ENCODE data around the gene IRAK2. TPM values are rescaled to one million over a fixed set of nuclear protein-coding genes. Genes with fewer than 3 reads are reported as not detected.

IRAK2 gene
- total and polyA plus RNA-seq, 2 of the 8 experiments (the other 6 are each of a cell fraction or from before 2014, with no cell fraction given) = 1.5 TPM

DNA sequence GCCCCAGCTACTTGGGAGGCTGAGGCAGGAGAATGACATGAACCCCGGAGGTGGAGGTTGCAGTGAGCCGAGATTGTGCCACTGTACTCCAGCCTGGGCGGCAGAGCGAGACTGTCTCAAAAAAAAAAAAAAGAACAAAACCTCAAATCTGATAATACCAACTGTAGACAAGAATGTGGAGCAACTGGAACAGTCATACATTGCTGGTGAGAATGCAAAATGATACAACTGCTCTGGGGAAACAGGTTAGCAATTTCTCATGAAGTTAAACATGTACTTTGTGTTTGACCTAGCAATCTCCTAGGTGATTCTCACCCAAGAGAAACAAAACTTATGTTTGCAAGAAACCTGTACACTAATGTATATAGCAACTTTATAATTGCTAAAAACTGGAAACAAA lies 27.5 kb upstream of the IRAK2 start:
- Histone ChIP-seq H2BK15ac (ENCODE audit: low read length) (no peak overlapping the region), H3K4ac (replicated peaks; ENCODE audit: insufficient read length, low read depth, low read length) (no peak overlapping the region), H3K27ac (ENCODE audit: low read depth, low read length) (no peak overlapping the region), H3K36me3 (ENCODE audit: control insufficient read depth in 2 of 4, insufficient read depth in 4 of 4, low read length in 3 of 4) (no peaks in the 10 kb centered on the region), H2BK12ac (ENCODE audit: low read depth, low read length) (no peak overlapping the region), H2BK5ac (ENCODE audit: low read depth, low read length) (no peak overlapping the region), H3K4me2 (ENCODE audit: insufficient read depth in 1 of 2, low read depth in 2 of 2, low read length in 2 of 2) (no peak overlapping the region), H2BK120ac (replicated peaks; ENCODE audit: low read depth, low read length) (no peak overlapping the region), H3K18ac (ENCODE audit: extremely low read depth, low read length) (no peak overlapping the region), H3K23ac (ENCODE audit: insufficient read length) (no peak overlapping the region), H3K14ac (ENCODE audit: insufficient read length) (no peak overlapping the region), H3K79me2 (ENCODE audit: control insufficient read depth in 1 of 2, insufficient read depth in 2 of 2, low read length in 2 of 2) (no peaks in the 10 kb centered on the region), H4K91ac (replicated peaks; ENCODE audit: insufficient read length, low read length) (no peak overlapping the region), H3K27me3 (replicated peaks in 1 of 4; ENCODE audit: control insufficient read depth in 3 of 4, extremely low read depth in 1 of 4, insufficient read depth in 3 of 4, low read length in 3 of 4) (no peaks in the 10 kb centered on the region), H4K8ac (ENCODE audit: extremely low read depth, insufficient read depth, low read length) (no peak overlapping the region), H4K5ac (ENCODE audit: insufficient read length, low read depth, low read length) (no peak overlapping the region), H3K4me1 (replicated peaks in 1 of 4; ENCODE audit: control insufficient read depth in 3 of 4, insufficient read depth in 4 of 4, low read length in 3 of 4) (no peaks in the 10 kb centered on the region), H3K9me3 (ENCODE audit: insufficient read depth in 2 of 2, low read depth in 1 of 2, low read length in 1 of 2) (peaks cover 0 to 7% of the 10 kb centered on the region in 2 experiments; a peak in 1 of 4 replicates), H2AFZ (ENCODE audit: low read length) (no peak overlapping the region), H3K23me2 (ENCODE audit: low read depth, low read length) (peaks cover 2% of the 10 kb centered on the region; the same call in 1 of the 2 replicates), H3K79me1 (ENCODE audit: low read depth, low read length) (no peaks in the 10 kb centered on the region), H3K4me3 (ENCODE audit: extremely low read depth in 1 of 4, insufficient read depth in 2 of 4, low read depth in 3 of 4, low read length in 4 of 4) (no peak overlapping the region), H3K9ac (replicated peaks in 1 of 4; ENCODE audit: extremely low read depth in 1 of 4, low read depth in 3 of 4, low read length in 3 of 4) (no peak overlapping the region), H2AK5ac (ENCODE audit: low read depth, low read length) (no peak overlapping the region), H4K20me1 (replicated peaks in 1 of 2; ENCODE audit: control insufficient read depth in 1 of 2, insufficient read depth in 2 of 2, low read length in 2 of 2) (no peaks in the 10 kb centered on the region), H3K56ac (replicated peaks; ENCODE audit: insufficient read length, low read depth, low read length) (no peak overlapping the region), H2BK20ac (ENCODE audit: low read length) (no peak overlapping the region)
- 92% methylated on average over 2 of the region's 4 CpGs; no CpG with 5 or more reads in 1 of the 2 experiments for WGBS, 2 experiments (ENCODE audit: extremely low coverage in 1 of 2, insufficient coverage in 1 of 2, insufficient read length in 1 of 2, insufficient replicate concordance in 2 of 2, low coverage in 1 of 2, low lambda C conversion rate in 2 of 2, missing lambda C conversion rate in 1 of 2)
- ChIA-PET CTCF (ENCODE audit: partially characterized antibody) (interaction anchor here (1.1 kb wide), 1 partner anchor 125 kb away, joined by 3 read pairs; no protein-coding TSS in a partner anchor), POLR2A (ENCODE audit: partially characterized antibody) (interaction anchor here (0.6 kb wide), 1 partner anchor 18 kb away, joined by 3 read pairs; no protein-coding TSS in a partner anchor)
- FAIRE-seq (no peak), DNase-seq (ENCODE audit: low read depth in 1 of 2, low spot score in 2 of 2) (no peak)
- TF ChIP-seq NANOG (IDR thresholded peaks at IDR 0.05; ENCODE audit: insufficient read depth, low read depth, low read length, poor library complexity, severe bottlenecking) (no peak), GABPA (IDR thresholded peaks at IDR 0.05; ENCODE audit: borderline replicate concordance, insufficient read depth, low read length) (no peak)

Data from H1 (cell line).